HG02571 (cell line): Measurements from ENCODE around the gene DAB1.

ENCODE experiments used
- ATAC-seq: cut with Tn5 transposase; IDR thresholded peaks from one replicate; pipeline ENCODE4 v1.9.1; 2021; ENCODE audit warnings: mild to moderate bottlenecking, moderate library complexity; ENCODE audit not compliant: unreplicated experiment

Gene DAB1

DNA sequence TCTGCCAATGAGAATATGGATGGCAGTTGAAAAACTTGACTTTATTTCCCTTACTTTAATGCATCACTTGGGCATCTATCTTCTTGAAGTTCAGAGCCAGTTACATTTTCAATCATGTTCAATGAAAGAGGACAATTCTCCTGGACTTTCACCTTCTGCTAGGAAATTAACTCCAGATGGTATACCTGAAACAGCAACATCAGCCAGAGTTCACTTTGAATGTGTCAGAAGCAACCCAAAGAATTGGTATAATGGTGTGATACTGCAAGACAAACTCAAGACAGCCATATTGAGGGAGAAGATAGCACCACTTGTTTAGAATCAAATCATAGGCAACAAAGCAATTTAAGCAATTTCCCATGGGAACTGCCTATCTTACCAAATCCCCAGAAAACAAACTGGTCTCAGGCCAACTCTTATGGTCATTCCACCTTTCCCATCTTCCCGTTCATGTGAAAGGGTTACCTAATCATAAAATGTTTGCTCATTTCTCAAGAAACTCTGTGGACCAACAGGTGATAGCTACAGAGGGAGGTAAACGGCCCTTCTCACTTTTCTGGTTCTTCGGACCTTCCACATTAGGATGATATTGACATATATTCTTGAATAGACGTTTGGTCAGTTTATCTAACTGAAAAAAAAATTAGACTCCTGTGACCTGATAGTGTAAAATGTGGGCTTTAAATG, 428.3 kb downstream of the DAB1 start:
- no peak for ATAC-seq

DNA sequence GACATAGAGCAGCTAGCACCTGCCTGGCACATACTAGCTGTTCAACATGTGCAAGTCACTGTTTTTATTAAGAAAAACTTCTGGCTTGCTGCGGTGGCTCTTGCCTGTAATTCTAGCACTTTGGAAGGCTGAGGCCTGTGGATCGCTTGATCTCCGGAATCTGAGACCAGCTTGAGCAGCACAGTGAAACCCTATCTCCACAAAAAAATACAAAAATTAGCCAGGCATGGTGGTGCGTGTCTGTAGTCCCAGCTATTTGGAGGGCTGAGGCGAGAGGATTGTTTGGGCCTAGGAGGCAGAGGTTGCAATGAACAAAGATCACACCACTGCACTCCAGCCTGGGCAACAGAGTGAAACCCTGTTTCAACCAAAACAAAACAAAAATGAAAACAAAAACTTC, 430.4 kb downstream of the DAB1 start:
- ATAC-seq = no peak

DNA sequence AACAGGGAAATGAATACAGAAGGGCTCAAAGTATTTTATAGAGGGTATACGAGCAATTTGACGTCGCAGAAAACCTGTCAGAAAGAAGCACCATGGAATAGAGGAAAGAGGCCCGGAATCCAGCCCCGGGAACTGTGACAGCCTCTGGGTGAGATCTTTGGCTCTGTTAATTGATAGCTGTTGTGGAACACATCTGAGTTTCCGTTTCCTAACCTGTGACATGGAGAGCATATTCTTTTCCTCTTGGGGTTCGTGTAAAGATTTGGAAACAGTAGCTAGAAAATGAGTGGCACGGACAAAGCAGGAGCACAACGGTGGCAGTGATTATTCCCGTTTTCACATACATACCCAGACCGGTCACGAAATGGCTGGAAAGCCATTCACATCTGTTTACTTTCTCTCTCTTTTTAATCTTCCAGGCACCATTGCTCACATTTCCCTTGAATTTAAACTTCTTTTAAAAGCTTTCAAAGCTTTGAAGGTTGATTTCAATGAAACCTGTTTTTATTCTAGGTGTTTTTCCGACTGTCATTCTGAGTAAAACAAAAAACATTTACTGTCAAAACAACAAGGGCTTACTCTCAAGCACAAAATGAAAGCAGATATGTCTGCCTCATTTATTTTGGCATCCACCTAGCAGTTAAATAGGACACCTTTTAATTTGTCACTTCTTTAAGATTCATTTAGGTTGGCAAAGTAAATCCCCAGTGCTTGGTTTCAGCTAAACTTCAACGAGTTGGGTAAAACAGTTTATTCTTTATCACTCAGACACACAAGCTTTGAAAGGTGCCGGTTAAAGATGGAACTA, 431.3 kb downstream of the DAB1 start:
- no peak for ATAC-seq

DNA sequence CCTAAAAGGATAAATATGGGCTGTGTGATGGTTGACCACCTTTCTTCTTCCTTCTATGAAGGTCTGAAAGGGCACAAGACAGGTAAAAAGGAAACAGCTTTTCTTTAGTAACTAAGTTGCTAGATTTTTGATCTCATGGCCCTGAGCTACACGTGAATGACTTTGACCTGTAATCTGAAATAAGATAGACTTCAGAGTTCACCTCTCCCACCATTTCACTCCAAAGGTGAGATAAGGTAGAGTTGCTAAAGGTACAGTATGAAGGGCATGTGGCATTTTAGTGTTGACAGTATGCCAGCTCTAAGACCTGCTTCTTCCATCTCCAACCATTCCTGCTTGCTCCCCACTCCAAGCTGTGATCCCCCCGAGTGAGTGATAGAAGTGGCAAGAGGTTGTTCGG, 432.3 kb downstream of the DAB1 start:
- ATAC-seq = no peak

DNA sequence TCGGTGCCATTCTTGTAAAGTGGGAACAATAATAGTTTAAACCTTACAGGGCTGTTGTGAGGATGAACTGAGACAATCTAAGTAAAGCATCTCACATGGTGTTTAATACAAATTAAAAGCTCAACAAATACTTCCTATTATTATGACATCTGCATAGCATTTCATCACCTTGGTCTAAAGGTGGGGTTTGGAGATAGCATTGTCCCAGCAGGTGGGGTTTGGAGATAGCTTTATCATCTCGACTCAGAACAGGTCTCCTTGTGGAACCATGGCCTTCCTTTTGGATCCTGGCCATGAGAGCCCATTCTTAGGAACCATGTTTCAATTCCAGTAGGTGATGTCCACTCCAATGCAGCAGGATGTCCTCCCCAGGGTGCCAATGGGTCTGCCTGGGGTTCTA, 437.5 kb downstream of the DAB1 start:
- ATAC-seq = no peak

DNA sequence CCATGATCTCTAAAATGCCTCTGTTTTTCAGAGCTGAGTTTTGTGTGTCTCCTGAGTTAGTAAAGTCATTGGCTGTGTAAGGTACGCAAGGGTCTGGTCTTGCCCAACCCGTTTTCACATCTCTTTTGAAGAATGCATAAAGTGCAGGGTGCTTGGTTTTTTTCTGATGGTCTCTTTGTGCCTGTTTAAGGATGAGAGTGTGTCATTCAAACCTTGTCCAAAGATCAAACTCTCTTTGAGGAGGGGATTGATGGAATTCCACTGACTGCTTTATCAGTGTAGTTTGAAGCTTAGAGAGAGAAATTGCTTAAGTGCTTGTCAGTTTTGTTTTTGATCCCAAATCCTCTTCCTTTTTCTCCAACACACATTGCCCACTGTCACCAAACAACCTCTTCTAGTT, 438.0 kb downstream of the DAB1 start:
- no peak for ATAC-seq

DNA sequence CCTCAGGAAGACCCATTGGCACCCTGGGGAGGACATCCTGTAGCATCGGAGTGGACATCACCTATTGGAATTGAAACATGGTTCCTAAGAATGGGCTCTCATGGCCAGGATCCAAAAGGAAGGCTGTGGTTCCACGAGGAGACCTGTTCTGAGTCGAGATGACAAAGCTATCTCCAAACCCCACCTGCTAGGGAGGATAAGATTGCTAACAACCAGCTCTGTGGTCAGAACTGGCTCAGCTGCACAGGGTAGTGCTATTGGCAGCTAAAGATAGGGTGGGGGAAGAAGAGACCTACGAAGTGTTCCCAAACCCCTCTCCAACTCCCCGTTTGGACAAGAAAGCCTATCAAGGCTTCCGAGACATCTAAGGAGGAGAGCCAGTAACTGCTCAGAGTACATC, 440.4 kb downstream of the DAB1 start:
- no peak for ATAC-seq

DNA sequence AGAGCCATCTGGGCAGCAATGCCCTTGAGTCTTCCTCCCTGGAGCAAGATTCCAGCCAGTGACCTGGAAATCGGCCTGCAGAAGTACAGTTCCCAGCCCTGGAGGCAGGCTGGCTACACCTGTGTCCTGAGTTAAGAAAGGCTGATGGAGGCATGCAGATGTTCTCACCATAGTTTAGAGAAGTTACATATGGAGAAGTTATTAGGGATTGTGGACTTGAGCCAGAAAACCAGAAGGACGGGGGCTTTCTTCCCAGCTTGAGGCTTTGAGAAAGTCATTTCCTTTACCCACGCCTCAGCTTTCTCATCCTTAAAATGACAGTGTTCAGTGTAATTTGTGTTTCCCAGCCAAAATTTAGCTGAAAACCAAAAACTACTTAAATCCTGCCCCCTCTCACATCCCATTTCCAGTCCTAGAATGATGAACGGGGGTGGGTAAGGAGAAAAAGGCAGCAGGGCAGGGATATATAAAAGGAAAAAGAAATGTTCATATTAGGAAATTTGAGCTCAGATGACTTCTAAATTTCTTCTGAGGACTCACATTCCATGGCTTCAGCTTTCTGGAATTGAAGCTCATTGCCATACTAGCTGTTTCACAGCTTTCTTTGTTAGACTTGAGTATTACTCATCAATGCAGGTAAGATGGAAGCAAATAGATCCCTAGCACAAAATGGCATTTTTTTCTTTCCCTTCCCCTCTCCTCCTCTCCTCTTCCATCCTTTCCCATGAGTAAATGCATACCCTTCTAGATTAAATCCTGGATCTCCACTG, 443.7 kb downstream of the DAB1 start:
- no peak for ATAC-seq

DNA sequence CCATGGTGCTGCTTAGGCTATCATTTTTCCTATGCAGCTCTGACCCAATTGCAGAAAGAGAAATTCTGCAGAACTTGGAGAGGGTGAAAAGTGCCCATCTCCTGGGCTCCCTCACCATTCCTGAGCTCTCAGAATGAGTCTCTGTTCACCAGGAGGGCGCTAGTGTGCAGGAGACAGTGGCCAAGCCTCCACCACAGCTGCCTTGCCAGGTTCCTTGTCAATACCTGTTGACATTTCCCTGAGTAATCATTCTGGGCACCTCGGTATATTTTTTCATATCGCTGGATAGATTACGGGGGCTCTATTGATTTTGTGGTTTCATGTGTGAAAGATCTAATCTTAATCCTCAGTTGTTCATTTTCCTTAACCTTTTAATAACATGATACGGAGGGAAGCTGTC, 445.0 kb downstream of the DAB1 start:
- no peak for ATAC-seq

DNA sequence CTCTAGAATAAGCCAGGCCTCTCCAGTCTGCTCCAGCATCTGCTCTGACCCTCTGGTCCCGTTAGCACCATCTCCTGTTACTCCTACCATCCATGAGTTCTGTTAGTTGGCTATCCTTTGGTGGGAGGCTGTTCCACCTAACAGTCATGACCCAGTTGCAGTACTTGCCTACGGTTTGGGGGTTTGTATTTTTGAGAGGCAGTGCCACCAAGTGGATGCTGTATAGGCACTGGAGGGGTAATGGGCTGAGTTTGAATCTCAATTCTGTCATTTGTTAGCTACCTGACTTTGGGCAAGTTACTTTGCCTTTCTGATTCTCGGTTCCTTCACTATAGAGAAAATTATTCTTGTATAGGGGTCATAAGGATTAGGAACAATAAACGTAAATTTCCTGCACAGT, 445.9 kb downstream of the DAB1 start:
- no peak for ATAC-seq

DNA sequence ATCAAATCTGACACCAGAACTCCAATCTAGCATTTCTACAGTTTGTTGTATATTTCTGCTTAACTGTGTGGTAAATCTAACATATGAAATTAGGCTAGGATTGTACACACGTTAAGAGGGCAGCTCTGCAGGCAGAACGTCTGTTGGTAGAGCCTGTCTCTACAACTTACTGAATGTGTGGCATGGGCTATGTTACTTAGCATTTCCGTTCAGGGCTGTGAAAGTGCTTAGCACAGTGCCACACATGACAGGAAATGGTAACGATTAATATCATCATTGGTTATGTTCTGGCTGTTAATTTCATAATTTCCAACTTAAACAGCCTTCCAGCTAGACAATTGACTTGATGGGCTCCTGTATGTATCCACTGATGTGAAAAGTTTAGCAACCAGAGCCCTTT, 448.4 kb downstream of the DAB1 start:
- no peak for ATAC-seq

DNA sequence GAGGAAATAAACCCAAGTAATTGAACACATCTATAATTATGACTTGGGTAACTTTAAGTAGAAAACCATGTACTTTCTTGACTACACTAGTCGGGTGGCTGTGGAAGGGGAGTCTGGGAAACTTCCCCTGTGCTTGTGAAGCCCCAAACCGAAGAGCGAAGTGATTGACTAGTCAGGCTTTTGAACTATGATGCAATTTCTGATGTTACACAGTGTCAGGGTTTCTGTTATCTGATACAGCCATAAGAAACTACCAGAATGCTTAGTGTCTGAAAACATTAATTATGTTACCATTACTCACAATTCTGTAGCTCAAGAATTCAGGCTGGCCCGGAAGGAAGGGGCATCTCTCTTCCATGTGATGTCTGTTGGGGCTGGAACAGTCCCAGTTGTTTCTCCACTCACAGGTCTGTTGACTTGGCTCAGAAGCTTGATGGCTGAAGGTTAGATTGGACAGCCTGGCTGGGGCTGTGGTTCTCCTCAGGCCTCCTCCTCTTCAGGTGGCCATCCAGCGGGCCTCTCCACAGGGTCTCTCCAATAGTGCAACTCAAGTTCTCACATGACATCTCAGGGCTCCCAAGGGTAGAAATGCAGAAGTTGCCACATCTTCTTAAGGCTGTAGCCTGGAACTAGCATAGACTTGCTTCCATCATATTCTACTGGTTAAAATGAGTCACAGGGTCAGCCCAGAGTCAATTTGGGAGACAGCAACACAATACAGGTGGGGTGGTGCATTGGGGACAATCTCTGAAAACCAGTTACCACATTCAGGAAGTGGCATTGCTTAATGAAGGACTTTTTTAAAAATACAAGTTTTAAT, 449.7 kb downstream of the DAB1 start:
- ATAC-seq = no peak

DNA sequence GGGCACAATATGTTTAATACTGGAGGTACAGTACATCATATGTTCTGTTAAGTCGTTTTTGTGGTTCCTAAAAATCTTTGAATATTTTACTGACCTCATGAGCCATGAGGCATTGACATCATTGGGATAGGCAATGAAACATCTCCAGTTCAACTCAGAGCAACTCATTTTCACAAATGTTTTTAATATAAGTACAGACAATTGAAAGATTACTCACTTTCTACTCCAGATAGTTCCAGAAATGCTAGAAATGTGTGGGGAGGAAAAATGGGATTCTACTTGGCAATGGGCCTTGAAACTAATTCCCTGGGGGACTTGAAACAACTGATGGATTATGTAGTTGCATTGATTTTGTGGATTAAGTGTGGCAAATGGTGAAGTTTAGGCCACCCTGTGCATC, 450.9 kb downstream of the DAB1 start:
- no peak for ATAC-seq

DNA sequence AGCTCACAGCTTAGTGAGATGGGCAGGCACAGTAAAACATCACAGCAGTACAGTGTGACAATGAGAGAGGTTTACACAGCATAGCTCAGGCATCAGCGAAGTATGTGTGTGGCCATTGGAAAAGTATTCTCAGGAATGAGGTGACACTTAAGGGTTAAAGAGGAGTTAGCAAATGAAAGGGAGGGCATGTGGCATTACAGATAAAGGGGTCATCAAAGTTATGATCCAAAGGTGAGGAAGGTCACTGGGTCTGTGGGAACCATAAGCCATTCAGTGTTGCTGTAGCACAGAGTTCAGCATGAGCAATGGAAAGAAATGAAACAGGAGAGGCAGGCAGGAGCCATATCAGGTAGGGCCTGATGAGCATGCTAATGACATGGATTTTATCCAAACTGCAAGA, 453.6 kb downstream of the DAB1 start:
- no peak for ATAC-seq

DNA sequence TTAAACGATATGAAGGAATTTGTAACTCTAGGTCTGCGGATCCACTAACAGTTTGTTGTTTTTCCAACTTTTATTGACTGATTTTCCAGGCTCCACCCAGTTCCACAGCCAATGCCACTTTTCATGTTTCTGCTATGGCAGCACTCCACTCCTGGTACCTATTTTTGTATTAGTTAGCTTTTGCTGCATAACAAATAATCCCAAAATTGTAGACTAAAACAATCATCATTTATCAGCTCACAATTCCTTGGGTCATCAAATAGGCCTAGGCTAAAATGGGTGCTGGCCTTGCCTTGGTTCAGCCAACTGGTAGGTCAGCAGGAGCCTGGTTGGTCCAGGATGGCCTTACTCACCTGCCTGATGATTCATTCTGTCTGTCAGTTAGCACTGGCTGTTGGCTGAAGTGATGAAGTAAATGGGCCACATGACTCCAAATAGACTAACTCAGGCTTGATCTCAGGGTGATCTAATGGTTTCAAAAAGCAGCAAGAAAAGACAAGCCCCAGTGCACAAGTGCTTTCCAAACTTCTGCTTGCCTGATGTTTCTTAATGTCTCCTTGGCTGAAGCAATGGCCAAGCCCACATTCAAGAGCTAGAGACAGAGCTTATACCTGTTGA, 454.9 kb downstream of the DAB1 start:
- ATAC-seq = no peak

DNA sequence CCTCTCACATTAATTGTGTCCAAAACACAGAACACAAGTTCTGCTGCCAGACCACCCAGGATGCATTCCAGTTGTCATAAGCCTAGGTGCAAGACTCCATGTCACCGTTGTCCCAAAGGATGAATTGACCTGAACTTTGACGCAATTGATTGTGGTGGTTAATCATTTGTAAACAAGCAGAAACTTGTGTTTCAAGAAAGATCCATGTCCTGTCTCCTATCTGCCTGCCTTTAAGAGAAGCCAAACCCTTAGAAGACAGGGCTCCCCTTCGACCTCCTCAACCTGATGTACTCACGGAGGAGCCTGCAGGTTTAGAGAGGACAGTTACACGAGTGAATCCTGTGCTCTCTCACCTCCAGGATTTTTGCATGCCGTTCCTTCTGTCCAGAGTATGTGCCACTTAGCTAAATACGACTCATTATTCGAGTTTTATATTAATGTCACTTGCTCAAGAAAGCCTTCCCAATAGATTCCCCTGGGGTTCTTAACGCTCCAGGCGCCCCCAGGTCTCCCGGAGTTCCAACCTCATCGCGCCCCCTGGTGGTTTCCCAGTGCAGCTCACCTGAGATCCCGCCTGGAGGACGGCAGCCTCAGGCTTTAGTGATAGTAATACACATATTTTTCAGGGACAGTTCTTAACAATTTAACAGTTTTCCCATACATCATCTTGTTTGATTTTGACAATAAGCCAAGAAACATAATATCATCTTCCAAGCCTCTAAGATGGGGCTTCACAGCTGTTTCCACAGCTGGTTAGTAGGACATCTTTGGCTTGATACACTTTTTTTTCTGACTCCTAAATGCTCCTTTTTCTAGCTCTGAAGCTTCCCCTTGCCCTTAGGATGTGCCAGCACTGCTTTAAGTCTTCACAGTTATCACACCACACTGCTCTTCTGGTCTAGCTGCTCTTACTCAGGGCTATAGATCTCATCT, 455.7 kb downstream of the DAB1 start:
- ATAC-seq = no peak

DNA sequence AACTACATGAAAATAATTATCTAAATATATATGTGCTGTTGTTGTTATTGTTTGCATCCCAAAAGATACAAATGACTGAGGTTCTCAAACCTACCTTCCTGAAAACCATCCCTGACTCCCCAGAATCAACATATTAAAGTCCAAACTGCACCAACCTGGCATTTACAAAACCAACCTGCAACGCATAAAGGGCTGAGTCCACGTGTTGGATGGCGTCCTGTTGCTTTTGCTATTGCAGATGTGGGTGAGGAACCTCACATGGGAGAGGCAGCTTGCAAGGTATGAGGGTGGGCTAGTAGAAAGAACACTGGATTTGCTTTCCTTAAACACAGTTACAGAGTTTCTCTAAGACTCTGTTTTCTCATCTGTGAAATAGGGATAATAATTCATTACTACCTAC, 456.5 kb downstream of the DAB1 start:
- ATAC-seq = no peak

DNA sequence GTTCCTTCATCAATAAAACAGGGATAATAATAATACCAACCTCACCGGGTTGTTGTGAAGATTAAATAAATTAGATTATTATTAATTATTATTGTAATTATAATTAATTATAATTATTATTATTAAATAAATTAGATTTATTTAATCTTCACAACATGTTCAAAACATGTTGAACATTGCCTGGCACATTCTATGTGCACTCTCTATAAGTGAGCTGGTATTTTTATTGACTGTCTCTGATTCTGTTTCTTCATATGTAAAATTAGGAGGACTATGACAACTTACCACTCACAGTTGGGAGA, 457.2 kb downstream of the DAB1 start:
- ATAC-seq = no peak

DNA sequence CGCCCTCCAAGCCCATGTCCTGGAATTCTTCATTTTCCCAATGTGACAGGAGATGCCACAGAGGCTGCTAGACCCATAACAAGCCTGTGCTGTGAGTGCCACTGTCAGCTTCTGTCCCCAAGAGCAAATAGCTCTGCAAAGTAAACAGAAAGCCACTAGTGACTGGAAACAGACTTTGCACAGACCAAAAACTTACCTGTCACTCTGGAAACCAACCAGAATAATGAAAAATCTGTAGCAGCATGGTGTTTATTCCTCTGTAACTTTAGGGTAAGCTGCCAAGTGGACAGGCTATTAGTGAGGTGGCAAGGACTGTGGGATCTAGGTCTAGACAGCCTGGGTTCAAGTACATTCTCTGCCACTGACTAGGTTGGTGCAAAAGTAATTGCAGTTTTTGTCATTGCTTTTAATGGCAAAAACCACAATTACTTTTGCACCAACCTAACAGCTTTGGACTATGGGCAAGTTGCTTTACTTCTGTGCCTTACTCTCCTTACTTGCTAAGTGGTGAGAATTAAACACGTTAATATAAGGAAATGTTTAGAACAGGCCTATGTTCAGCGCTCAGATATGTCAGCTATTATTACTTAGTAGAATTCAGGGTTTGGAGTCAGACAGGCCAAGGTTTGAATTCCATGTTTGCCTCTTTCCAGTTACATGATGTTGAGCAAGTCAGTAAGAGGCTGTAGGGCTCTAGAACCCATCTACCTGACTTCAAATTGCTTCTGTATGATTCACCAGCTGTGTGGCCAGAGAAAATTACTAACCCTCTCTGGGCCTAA, 457.8 kb downstream of the DAB1 start, which contains the start of gene C8B:
Gene C8B, minus strand, starts transcription at position 100 of the 782 bp plus-strand sequence. Its CDS starts 67 bp downstream, at position 33.
- ATAC-seq = no peak
